Transverse colon (tissue), 4 donors: Measurements from ENCODE around the gene SRSF12.

Experiments used
- EP300 ChIP-seq: sonication (generic); formaldehyde crosslinking; IDR thresholded peaks from one replicate; pipeline ENCODE4 v1.6.1; 2017; ENCODE audit warnings: antibody characterized with exemption, low read depth
- POLR2A ChIP-seq: fragments of 450-650 bp; IDR thresholded peaks from one replicate; pipeline ENCODE4 v1.6.1; 2016; ENCODE audit warnings: antibody characterized with exemption, mild to moderate bottlenecking, moderate library complexity
- POLR2AphosphoS5 ChIP-seq, 3 donors: sonication (generic); formaldehyde crosslinking; IDR thresholded peaks; one replicate each; pipeline ENCODE4 v1.6.1; 2016; ENCODE audit warnings: antibody characterized with exemption in 3 of 3
- TF ChIP-seq, protein P1 (sequence below), 5 experiments: fragments of 200-600 bp in 3 of 5; fragments of 450-650 bp in 2 of 5; sonication (generic) in 3 of 5; IDR thresholded peaks; 1 replicate in 2 of 5; 2 replicates in 3 of 5; pipeline ENCODE4 v1.5.1; 2016 to 2017; ENCODE audit warnings: antibody characterized with exemption in 5 of 5, inconsistent platforms in 3 of 5, mild to moderate bottlenecking in 2 of 5, moderate library complexity in 1 of 5

DNA sequence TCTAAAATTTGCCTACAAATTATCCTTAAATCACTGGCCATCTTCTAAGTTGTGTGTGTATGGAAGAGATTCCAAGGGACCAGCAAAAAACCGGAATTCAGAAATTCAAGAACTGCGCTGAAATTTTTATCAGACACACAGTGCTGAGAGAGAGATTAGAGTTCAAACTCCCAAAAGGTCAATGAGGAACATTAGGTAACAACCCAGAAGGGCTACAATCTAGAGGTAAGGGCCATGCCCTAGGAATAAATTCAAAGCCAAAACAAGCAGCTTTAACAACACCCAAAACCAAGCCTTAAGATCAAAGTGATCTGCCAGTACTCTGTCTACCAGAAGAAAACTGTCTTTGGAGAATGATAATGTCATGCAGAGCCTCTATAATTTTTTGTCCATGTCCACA, 17.8 kb downstream of the SRSF12 start:
- TF ChIP-seq, protein P1, sequence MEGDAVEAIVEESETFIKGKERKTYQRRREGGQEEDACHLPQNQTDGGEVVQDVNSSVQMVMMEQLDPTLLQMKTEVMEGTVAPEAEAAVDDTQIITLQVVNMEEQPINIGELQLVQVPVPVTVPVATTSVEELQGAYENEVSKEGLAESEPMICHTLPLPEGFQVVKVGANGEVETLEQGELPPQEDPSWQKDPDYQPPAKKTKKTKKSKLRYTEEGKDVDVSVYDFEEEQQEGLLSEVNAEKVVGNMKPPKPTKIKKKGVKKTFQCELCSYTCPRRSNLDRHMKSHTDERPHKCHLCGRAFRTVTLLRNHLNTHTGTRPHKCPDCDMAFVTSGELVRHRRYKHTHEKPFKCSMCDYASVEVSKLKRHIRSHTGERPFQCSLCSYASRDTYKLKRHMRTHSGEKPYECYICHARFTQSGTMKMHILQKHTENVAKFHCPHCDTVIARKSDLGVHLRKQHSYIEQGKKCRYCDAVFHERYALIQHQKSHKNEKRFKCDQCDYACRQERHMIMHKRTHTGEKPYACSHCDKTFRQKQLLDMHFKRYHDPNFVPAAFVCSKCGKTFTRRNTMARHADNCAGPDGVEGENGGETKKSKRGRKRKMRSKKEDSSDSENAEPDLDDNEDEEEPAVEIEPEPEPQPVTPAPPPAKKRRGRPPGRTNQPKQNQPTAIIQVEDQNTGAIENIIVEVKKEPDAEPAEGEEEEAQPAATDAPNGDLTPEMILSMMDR (IDR thresholded peaks at IDR 0.05) = no peak
- TF ChIP-seq EP300 (no peak), POLR2AphosphoS5 (IDR thresholded peaks at IDR 0.05) (no peak), POLR2A (no peak)
